Testis (tissue), 2 donors: ENCODE data around the gene EYA3.

Source experiments
- CTCF ChIP-seq, 3 experiments: fragments of 450-650 bp in 2 of 3; fragments of 200-600 bp in 1 of 3; sonication (generic) in 1 of 3; IDR thresholded peaks; one replicate each; pipeline ENCODE4 v1.5.1; 2016 to 2019; ENCODE audit warnings: antibody characterized with exemption in 3 of 3, mild to moderate bottlenecking in 2 of 3, moderate library complexity in 1 of 3
- POLR2A ChIP-seq: fragments of 450-650 bp; IDR thresholded peaks from one replicate; pipeline ENCODE4 v1.6.1; 2017; ENCODE audit warnings: antibody characterized with exemption, mild to moderate bottlenecking, moderate library complexity

DNA sequence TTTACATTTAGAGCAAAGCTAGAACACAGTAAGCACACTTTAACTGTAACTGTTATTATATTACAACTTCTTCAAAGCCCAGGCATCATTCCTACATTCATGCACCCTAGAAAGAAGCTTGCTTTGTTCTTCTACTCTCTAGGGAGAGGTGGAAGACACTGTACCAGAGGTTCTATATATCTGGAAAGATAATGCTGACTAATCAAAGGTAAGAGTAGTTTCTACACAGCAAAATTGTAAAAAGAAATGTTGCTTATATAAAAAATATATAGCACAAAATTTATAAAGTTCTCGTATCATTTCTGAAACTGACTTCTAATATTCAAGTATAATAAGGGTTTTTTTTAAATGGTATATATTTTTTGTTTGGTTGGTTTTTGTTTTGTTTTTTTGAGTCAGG is 44.0 kb downstream of the EYA3 start:
- no peak for TF ChIP-seq POLR2A
- TF ChIP-seq CTCF (IDR thresholded peaks at IDR 0.05) = no peak
